Measurements from ENCODE around the gene IFI6. TPM values are rescaled to one million over a fixed set of nuclear protein-coding genes. Genes with fewer than 3 reads are reported as not detected.

IFI6 gene
- total and polyA plus RNA-seq, 2 of the 8 experiments (the other 6 are each of a cell fraction or from before 2014, with no cell fraction given), result 6.1 to 13.2 TPM

DNA sequence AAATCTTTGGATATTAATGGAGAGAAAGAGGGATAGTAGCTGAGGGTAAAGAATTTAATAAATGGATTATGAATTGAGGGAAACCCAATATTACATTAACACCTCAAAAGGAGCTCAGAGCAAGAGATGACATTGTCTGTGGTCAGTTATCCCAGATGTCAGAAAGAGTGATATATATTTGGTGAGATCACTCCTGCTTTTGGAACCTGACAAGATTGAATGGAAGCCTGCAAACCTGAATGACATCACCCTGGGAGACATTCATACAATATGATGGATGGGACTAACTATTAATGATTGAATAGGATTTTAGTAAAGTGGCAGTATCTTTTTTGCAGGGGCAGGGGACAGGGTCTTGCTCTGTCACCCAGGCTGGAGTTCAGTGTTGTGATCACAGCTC lies 6.8 kb upstream of the IFI6 start:
- no peak overlapping the region for H2BK15ac ChIP-seq (ENCODE audit: low read length)
- H3K4ac ChIP-seq (replicated peaks; ENCODE audit: insufficient read length, low read depth, low read length), result no peak overlapping the region
- no peak overlapping the region for H4K91ac ChIP-seq (replicated peaks; ENCODE audit: insufficient read length, low read length)
- H4K8ac ChIP-seq (ENCODE audit: extremely low read depth, insufficient read depth, low read length), result no peak overlapping the region
- H2AK5ac ChIP-seq (ENCODE audit: low read depth, low read length), result no peak overlapping the region
- POLR2A ChIA-PET (ENCODE audit: partially characterized antibody), result no interaction called here
- no peak overlapping the region for H4K5ac ChIP-seq (ENCODE audit: insufficient read length, low read depth, low read length)
- no peak overlapping the region for H3K56ac ChIP-seq (replicated peaks; ENCODE audit: insufficient read length, low read depth, low read length)
- CTCF ChIA-PET (ENCODE audit: partially characterized antibody), result interaction anchor here (0.7 to 1.7 kb wide), 2 partner anchors 8 to 10 kb away, joined by 3 to 5 read pairs; no protein-coding TSS in a partner anchor
- no peak overlapping the region for H3K27ac ChIP-seq (ENCODE audit: low read depth, low read length)
- H3K9me3 ChIP-seq (ENCODE audit: insufficient read depth in 2 of 2, low read depth in 1 of 2, low read length in 1 of 2), result peaks cover 19 to 21% of the 10 kb centered on the region in 2 experiments
- H3K18ac ChIP-seq (ENCODE audit: extremely low read depth, low read length), result no peak overlapping the region
- no peak for FAIRE-seq
- no peaks in the 10 kb centered on the region for H4K20me1 ChIP-seq (replicated peaks in 1 of 2; ENCODE audit: control insufficient read depth in 1 of 2, insufficient read depth in 2 of 2, low read length in 2 of 2)
- no peak overlapping the region for H3K4me3 ChIP-seq (ENCODE audit: extremely low read depth in 1 of 4, insufficient read depth in 2 of 4, low read depth in 3 of 4, low read length in 4 of 4)
- H3K36me3 ChIP-seq (ENCODE audit: control insufficient read depth in 2 of 4, insufficient read depth in 4 of 4, low read length in 3 of 4), result peaks cover 0 to 4% (median 0%) of the 10 kb centered on the region in 4 experiments; a peak in 1 of 8 replicates
- H3K14ac ChIP-seq (ENCODE audit: insufficient read length), result no peak overlapping the region
- no peak overlapping the region for H3K9ac ChIP-seq (replicated peaks in 1 of 4; ENCODE audit: extremely low read depth in 1 of 4, low read depth in 3 of 4, low read length in 3 of 4)
- H2AFZ ChIP-seq (ENCODE audit: low read length), result no peak overlapping the region
- no peaks in the 10 kb centered on the region for H3K27me3 ChIP-seq (replicated peaks in 1 of 4; ENCODE audit: control insufficient read depth in 3 of 4, extremely low read depth in 1 of 4, insufficient read depth in 3 of 4, low read length in 3 of 4)
- H3K79me2 ChIP-seq (ENCODE audit: control insufficient read depth in 1 of 2, insufficient read depth in 2 of 2, low read length in 2 of 2), result no peaks in the 10 kb centered on the region
- H3K23me2 ChIP-seq (ENCODE audit: low read depth, low read length), result no peaks in the 10 kb centered on the region
- no peak for DNase-seq (ENCODE audit: low read depth in 1 of 2, low spot score in 2 of 2)
- no peak overlapping the region for H2BK120ac ChIP-seq (replicated peaks; ENCODE audit: low read depth, low read length)
- no peaks in the 10 kb centered on the region for H3K4me1 ChIP-seq (replicated peaks in 1 of 4; ENCODE audit: control insufficient read depth in 3 of 4, insufficient read depth in 4 of 4, low read length in 3 of 4)
- no peaks in the 10 kb centered on the region for H3K79me1 ChIP-seq (ENCODE audit: low read depth, low read length)
- H2BK5ac ChIP-seq (ENCODE audit: low read depth, low read length), result no peak overlapping the region
- H2BK20ac ChIP-seq (ENCODE audit: low read length), result no peak overlapping the region
- H2BK12ac ChIP-seq (ENCODE audit: low read depth, low read length), result no peak overlapping the region
- no peak overlapping the region for H3K4me2 ChIP-seq (ENCODE audit: insufficient read depth in 1 of 2, low read depth in 2 of 2, low read length in 2 of 2)
- H3K23ac ChIP-seq (ENCODE audit: insufficient read length), result no peak overlapping the region
- TF ChIP-seq NRF1 (IDR thresholded peaks at IDR 0.05; ENCODE audit: low read depth, low read length) (no peak), BCL11A (IDR thresholded peaks at IDR 0.05; ENCODE audit: low read depth in 2 of 2, low read length in 2 of 2) (no peak), SP1 (IDR thresholded peaks at IDR 0.05; ENCODE audit: low read depth, low read length) (no peak), RFX5 (IDR thresholded peaks at IDR 0.05; ENCODE audit: borderline replicate concordance, low read depth, low read length) (no peak), BACH1 (IDR thresholded peaks at IDR 0.05; ENCODE audit: low read length) (no peak), POU5F1 (IDR thresholded peaks at IDR 0.05; ENCODE audit: low read depth, low read length) (no peak), ZNF274 (IDR thresholded peaks at IDR 0.05; ENCODE audit: borderline replicate concordance, extremely low read depth, low read length) (no peak), HDAC6 (IDR thresholded peaks at IDR 0.05; ENCODE audit: low read depth, low read length) (no peak)
- TF ChIP-seq, protein P1, sequence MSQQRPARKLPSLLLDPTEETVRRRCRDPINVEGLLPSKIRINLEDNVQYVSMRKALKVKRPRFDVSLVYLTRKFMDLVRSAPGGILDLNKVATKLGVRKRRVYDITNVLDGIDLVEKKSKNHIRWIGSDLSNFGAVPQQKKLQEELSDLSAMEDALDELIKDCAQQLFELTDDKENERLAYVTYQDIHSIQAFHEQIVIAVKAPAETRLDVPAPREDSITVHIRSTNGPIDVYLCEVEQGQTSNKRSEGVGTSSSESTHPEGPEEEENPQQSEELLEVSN (IDR thresholded peaks at IDR 0.05), result no peak

Measured in H1 (cell line).